ENCODE data around the gene DNER.

DNA sequence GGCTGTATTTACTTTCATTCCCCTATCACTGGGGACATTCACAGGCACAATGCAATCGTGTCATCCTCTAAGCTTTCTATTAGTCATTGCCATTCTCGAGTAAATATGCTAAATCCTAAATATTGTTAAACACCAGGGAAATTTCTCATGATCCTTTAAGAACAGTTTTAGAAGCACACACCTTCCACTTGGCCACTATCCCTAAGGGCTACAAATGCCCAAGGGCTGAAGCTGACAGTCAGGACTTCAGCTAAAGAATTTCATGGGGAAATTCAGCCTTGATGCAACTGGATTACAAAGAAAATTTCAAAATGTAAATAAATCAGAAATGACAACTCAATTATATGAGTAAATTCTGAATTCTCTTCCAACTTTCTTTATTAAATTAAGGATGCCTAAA, 280.2 kb downstream of the DNER start:
- TF ChIP-seq SUZ12 (IDR thresholded peaks at IDR 0.05; ENCODE audit: extremely low read depth, insufficient read depth, insufficient read length) = no peak
- TF ChIP-seq YY1 (IDR thresholded peaks at IDR 0.05; ENCODE audit: insufficient read depth, insufficient read length) = no peak
- TF ChIP-seq ZNF274 (IDR thresholded peaks at IDR 0.05; ENCODE audit: low read depth, low read length) = no peak
